ENCODE measurements around the gene FRS3. TPM values are rescaled to one million over a fixed set of nuclear protein-coding genes. Genes with fewer than 3 reads are reported as not detected.

Gene FRS3
- total RNA-seq, 1 donor from 2014 or later, result 3.3 TPM

GRCh38 chr6:41750374-41750773 lies 29.3 kb downstream of the FRS3 start:
- Mint-ChIP-seq H3K4me1 (ENCODE audit: low read depth) (no peaks in the 10 kb centered on the region), H3K4me3 (ENCODE audit: unreplicated experiment) (no peak overlapping the region), H3K36me3 (ENCODE audit: low read depth) (no peaks in the 10 kb centered on the region), H3K9me3 (ENCODE audit: low read depth) (no peaks in the 10 kb centered on the region), H3K27ac (ENCODE audit: unreplicated experiment) (no peak overlapping the region), H3K27me3 (ENCODE audit: low read depth) (peaks cover 18% of the 10 kb centered on the region)
- DNase-seq (ENCODE audit: low spot score), result no peak
- TF ChIP-seq CTCF (IDR thresholded peaks at IDR 0.05), result no peak

- peaks cover 9% of the 10 kb centered on the region for H3K27me3 Mint-ChIP-seq (ENCODE audit: low read depth)
These were observed 31.2 kb downstream of the FRS3 start for GRCh38 chr6:41748542-41748941.

GRCh38 chr6:41748102-41748477 lies 31.6 kb downstream of the FRS3 start:
- no peak overlapping the region for H3K27ac Mint-ChIP-seq (ENCODE audit: unreplicated experiment)
- H3K9me3 Mint-ChIP-seq (ENCODE audit: low read depth), result no peaks in the 10 kb centered on the region
- DNase-seq (ENCODE audit: low spot score), result no peak
- peaks cover 6% of the 10 kb centered on the region for H3K27me3 Mint-ChIP-seq (ENCODE audit: low read depth)
- H3K4me3 Mint-ChIP-seq (ENCODE audit: unreplicated experiment), result no peak overlapping the region
- no peak for TF ChIP-seq CTCF (IDR thresholded peaks at IDR 0.05)
- no peaks in the 10 kb centered on the region for H3K36me3 Mint-ChIP-seq (ENCODE audit: low read depth)
- no peaks in the 10 kb centered on the region for H3K4me1 Mint-ChIP-seq (ENCODE audit: low read depth)

More at GRCh38 chr6:41748542-41748941, 31.2 kb downstream of the FRS3 start:
- H3K27ac Mint-ChIP-seq (ENCODE audit: unreplicated experiment), result no peak overlapping the region
- no peak for DNase-seq (ENCODE audit: low spot score)
- H3K36me3 Mint-ChIP-seq (ENCODE audit: low read depth), result no peaks in the 10 kb centered on the region
- no peak overlapping the region for H3K4me3 Mint-ChIP-seq (ENCODE audit: unreplicated experiment)
- no peaks in the 10 kb centered on the region for H3K9me3 Mint-ChIP-seq (ENCODE audit: low read depth)
- TF ChIP-seq CTCF (IDR thresholded peaks at IDR 0.05), result no peak
- H3K4me1 Mint-ChIP-seq (ENCODE audit: low read depth), result no peaks in the 10 kb centered on the region

- DNase-seq (ENCODE audit: low spot score), result no peak
- no peaks in the 10 kb centered on the region for H3K9me3 Mint-ChIP-seq (ENCODE audit: low read depth)
- H3K27ac Mint-ChIP-seq (ENCODE audit: unreplicated experiment), result no peak within 1 kb of the TSS
- peaks cover 5% of the 10 kb centered on the region for H3K27me3 Mint-ChIP-seq (ENCODE audit: low read depth)
- H3K36me3 Mint-ChIP-seq (ENCODE audit: low read depth), result no peaks in the 10 kb centered on the region
- no peaks in the 10 kb centered on the region for H3K4me1 Mint-ChIP-seq (ENCODE audit: low read depth)
- no peak within 1 kb of the TSS for H3K4me3 Mint-ChIP-seq (ENCODE audit: unreplicated experiment)
- no peak for TF ChIP-seq CTCF (IDR thresholded peaks at IDR 0.05)
These were observed 32.2 kb downstream of the FRS3 start, which contains the start of gene PGC for GRCh38 chr6:41747256-41748101. TSS of gene PGC (minus strand) at chr6:41747397. CDS start at chr6:41747334, 63 bp downstream.

GRCh38 chr6:41746107-41746506 lies 33.6 kb downstream of the FRS3 start:
- no peaks in the 10 kb centered on the region for H3K4me1 Mint-ChIP-seq (ENCODE audit: low read depth)
- no peak overlapping the region for H3K4me3 Mint-ChIP-seq (ENCODE audit: unreplicated experiment)
- DNase-seq (ENCODE audit: low spot score), result no peak
- no peak overlapping the region for H3K27ac Mint-ChIP-seq (ENCODE audit: unreplicated experiment)
- no peaks in the 10 kb centered on the region for H3K36me3 Mint-ChIP-seq (ENCODE audit: low read depth)
- H3K27me3 Mint-ChIP-seq (ENCODE audit: low read depth), result peaks cover 5% of the 10 kb centered on the region
- H3K9me3 Mint-ChIP-seq (ENCODE audit: low read depth), result no peaks in the 10 kb centered on the region
- no peak for TF ChIP-seq CTCF (IDR thresholded peaks at IDR 0.05)
